ENCODE data around the gene SLC25A29.

DNA sequence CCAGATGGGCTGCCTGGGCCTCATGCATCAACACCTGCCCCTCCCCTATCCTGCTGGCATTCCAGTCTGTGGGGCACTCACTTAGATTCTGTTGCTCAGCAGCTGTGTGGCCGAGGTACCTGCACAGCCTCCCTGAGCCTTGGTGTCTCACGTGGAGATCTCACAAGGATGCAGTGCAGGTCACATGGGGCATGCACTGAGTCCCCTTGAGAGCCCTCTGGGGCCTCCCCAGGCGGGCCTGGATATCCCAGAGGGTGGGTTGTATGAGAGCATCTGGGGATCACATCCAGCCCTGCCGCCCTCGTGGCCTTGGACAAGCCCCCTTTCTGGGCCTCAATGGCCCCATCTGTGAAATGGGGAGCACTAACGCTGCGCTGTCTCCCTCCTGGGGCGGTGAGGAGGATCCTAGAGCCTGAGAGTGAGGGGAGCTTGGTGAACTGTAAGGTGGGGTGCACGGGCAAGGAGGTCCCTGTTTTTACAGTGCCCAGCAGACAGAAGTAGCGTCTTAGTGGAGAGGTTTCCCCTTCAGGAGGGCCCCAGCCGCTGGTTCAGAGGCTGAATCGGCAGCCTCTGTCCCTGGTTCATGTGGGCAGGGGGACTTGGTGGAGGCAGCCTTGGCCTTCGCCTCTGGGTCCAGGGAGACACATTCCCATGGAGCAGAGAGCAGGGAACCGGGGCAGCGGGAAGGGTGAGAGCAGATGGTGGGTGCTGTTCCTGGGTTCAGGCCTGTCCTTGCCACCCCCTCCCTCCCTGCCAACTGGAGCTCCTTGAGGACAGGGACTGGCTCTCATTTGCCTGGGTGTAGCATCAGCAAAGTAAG lies 16.1 kb upstream of the SLC25A29 start:
- TF ChIP-seq ZNF274 (CRISPR knock-in tag; IDR thresholded peaks at IDR 0.05), result no peak
- TF ChIP-seq TP53 (CRISPR knock-in tag; conservative IDR thresholded peaks at IDR 0.05), result no peak
